ENCODE data around the gene PLA2G6.

- TF ChIP-seq POLR2A (IDR thresholded peaks at IDR 0.05): no peak
- no peak for TF ChIP-seq CTCF (IDR thresholded peaks at IDR 0.05)
These were observed 22.4 kb upstream of the PLA2G6 start for GRCh38 chr22:38203855-38204514.

Data from esophagus squamous epithelium (tissue), 4 donors.